ENCODE data around the gene TECTA. TPM values are rescaled to one million over a fixed set of nuclear protein-coding genes. Genes with fewer than 3 reads are reported as not detected.

The TECTA gene
- total and polyA plus RNA-seq, 2 experiments from 2014 or later = 0.17 to 0.50 TPM

GRCh38 chr11:121063728-121064127 is 37.3 kb upstream of the TECTA start:
- no peaks in the 10 kb centered on the region for H3K79me2 ChIP-seq
- H3K4me2 ChIP-seq = no peak overlapping the region
- H3K27ac ChIP-seq = no peak overlapping the region
- TF ChIP-seq EZH2 (IDR thresholded peaks at IDR 0.05; ENCODE audit: borderline replicate concordance) = no peak
- TF ChIP-seq, protein P1, sequence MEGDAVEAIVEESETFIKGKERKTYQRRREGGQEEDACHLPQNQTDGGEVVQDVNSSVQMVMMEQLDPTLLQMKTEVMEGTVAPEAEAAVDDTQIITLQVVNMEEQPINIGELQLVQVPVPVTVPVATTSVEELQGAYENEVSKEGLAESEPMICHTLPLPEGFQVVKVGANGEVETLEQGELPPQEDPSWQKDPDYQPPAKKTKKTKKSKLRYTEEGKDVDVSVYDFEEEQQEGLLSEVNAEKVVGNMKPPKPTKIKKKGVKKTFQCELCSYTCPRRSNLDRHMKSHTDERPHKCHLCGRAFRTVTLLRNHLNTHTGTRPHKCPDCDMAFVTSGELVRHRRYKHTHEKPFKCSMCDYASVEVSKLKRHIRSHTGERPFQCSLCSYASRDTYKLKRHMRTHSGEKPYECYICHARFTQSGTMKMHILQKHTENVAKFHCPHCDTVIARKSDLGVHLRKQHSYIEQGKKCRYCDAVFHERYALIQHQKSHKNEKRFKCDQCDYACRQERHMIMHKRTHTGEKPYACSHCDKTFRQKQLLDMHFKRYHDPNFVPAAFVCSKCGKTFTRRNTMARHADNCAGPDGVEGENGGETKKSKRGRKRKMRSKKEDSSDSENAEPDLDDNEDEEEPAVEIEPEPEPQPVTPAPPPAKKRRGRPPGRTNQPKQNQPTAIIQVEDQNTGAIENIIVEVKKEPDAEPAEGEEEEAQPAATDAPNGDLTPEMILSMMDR (IDR thresholded peaks at IDR 0.05; ENCODE audit: poor library complexity) = peak; percentile 19
- peaks cover 23% of the 10 kb centered on the region for H3K4me1 ChIP-seq (ENCODE audit: insufficient read depth)
- no peak for DNase-seq (ENCODE audit: low spot score)
- no peaks in the 10 kb centered on the region for H3K36me3 ChIP-seq (replicated peaks; ENCODE audit: insufficient read depth, low read depth)
- H2AFZ ChIP-seq = no peak overlapping the region
- H4K20me1 ChIP-seq (ENCODE audit: insufficient read depth, poor library complexity, severe bottlenecking) = no peaks in the 10 kb centered on the region
- H3K9me3 ChIP-seq (ENCODE audit: low read depth) = no peaks in the 10 kb centered on the region
- no peaks in the 10 kb centered on the region for H3K27me3 ChIP-seq
- H3K9me2 ChIP-seq (replicated peaks; ENCODE audit: insufficient read depth) = no peaks in the 10 kb centered on the region
- no peak overlapping the region for H3K4me3 ChIP-seq
- WGBS (ENCODE audit: low lambda C conversion rate, missing lambda C conversion rate) = 84% methylated on average over 2 of the region's 2 CpGs

- Histone ChIP-seq H2AFZ (no peak overlapping the region), H3K36me3 (replicated peaks; ENCODE audit: insufficient read depth, low read depth) (no peaks in the 10 kb centered on the region), H3K4me3 (no peak overlapping the region), H3K27me3 (no peaks in the 10 kb centered on the region), H3K9me2 (replicated peaks; ENCODE audit: insufficient read depth) (no peaks in the 10 kb centered on the region), H3K4me1 (ENCODE audit: insufficient read depth) (peaks cover 26% of the 10 kb centered on the region), H3K4me2 (peak overlapping the region; percentile 23), H4K20me1 (ENCODE audit: insufficient read depth, poor library complexity, severe bottlenecking) (no peaks in the 10 kb centered on the region), H3K9me3 (ENCODE audit: low read depth) (no peaks in the 10 kb centered on the region), H3K79me2 (no peaks in the 10 kb centered on the region), H3K27ac (peak overlapping the region; percentile 79)
- 85% methylated on average over 3 of the region's 3 CpGs for WGBS (ENCODE audit: low lambda C conversion rate, missing lambda C conversion rate)
- DNase-seq (ENCODE audit: low spot score) = no peak
- TF ChIP-seq EZH2phosphoT487 (IDR thresholded peaks at IDR 0.05; ENCODE audit: low read depth, severe bottlenecking, unreplicated experiment) (no peak), EZH2 (IDR thresholded peaks at IDR 0.05; ENCODE audit: borderline replicate concordance) (no peak)
- TF ChIP-seq, protein P1 (IDR thresholded peaks at IDR 0.05; ENCODE audit: poor library complexity) = no peak
Measured at GRCh38 chr11:121066623-121067022, 34.4 kb upstream of the TECTA start.

- Histone ChIP-seq H3K27ac (peak overlapping the region; percentile 79), H2AFZ (no peak overlapping the region), H4K20me1 (ENCODE audit: insufficient read depth, poor library complexity, severe bottlenecking) (no peaks in the 10 kb centered on the region), H3K4me2 (peak overlapping the region; percentile 23), H3K36me3 (replicated peaks; ENCODE audit: insufficient read depth, low read depth) (no peaks in the 10 kb centered on the region), H3K79me2 (no peaks in the 10 kb centered on the region), H3K4me3 (no peak overlapping the region), H3K4me1 (ENCODE audit: insufficient read depth) (peaks cover 26% of the 10 kb centered on the region), H3K27me3 (no peaks in the 10 kb centered on the region), H3K9me3 (ENCODE audit: low read depth) (no peaks in the 10 kb centered on the region), H3K9me2 (replicated peaks; ENCODE audit: insufficient read depth) (no peaks in the 10 kb centered on the region)
- DNase-seq (ENCODE audit: low spot score) = no peak
- 54% methylated on average over 3 of the region's 3 CpGs for WGBS (ENCODE audit: low lambda C conversion rate, missing lambda C conversion rate)
- no peak for TF ChIP-seq EZH2phosphoT487 (IDR thresholded peaks at IDR 0.05; ENCODE audit: low read depth, severe bottlenecking, unreplicated experiment)
- TF ChIP-seq, protein P1 (IDR thresholded peaks at IDR 0.05; ENCODE audit: poor library complexity) = no peak
Measured at GRCh38 chr11:121067026-121067425, 34.0 kb upstream of the TECTA start.

DNA sequence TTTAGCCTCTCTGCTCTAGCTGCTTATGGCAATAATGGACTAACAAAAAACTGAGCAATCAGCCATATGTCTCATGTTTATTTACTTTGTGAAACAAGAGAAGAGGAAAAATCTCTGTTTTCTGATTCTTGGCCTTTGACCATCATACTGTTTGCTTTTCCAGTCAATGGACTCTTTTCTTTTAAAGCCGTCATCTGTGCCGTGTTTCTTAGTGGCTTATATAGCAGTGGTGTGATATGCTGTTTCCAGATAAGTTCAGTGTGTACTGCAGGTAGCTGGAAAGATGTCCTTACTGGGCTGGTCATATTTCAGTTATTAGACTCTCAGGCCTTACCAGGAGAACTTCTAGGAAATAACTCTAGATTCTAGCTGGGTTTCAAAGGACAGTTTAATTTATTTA is 33.6 kb upstream of the TECTA start:
- Histone ChIP-seq H3K9me3 (ENCODE audit: low read depth) (no peaks in the 10 kb centered on the region), H4K20me1 (ENCODE audit: insufficient read depth, poor library complexity, severe bottlenecking) (no peaks in the 10 kb centered on the region)

More for the DNA sequence above, 33.6 kb upstream of the TECTA start:
- no peaks in the 10 kb centered on the region for H3K9me2 ChIP-seq (replicated peaks; ENCODE audit: insufficient read depth)
- no peaks in the 10 kb centered on the region for H3K27me3 ChIP-seq
- H3K4me2 ChIP-seq = peak overlapping the region; percentile 23
- H3K36me3 ChIP-seq (replicated peaks; ENCODE audit: insufficient read depth, low read depth) = no peaks in the 10 kb centered on the region
- H3K4me3 ChIP-seq = no peak overlapping the region
- H3K4me1 ChIP-seq (ENCODE audit: insufficient read depth) = peaks cover 26% of the 10 kb centered on the region
- no peak overlapping the region for H2AFZ ChIP-seq
- TF ChIP-seq, protein P1 (IDR thresholded peaks at IDR 0.05; ENCODE audit: poor library complexity) = no peak
- TF ChIP-seq EZH2phosphoT487 (IDR thresholded peaks at IDR 0.05; ENCODE audit: low read depth, severe bottlenecking, unreplicated experiment) = no peak
- no peak for TF ChIP-seq EZH2 (IDR thresholded peaks at IDR 0.05; ENCODE audit: borderline replicate concordance)
- no peaks in the 10 kb centered on the region for H3K79me2 ChIP-seq
- DNase-seq (ENCODE audit: low spot score) = peak; percentile 70
- WGBS (ENCODE audit: low lambda C conversion rate, missing lambda C conversion rate) = 18% methylated on average over 2 of the region's 2 CpGs
- peak overlapping the region; percentile 91 for H3K27ac ChIP-seq
